H4 (cell line): ENCODE data around the gene S100A5. TPM values are rescaled to one million over a fixed set of nuclear protein-coding genes. Genes with fewer than 3 reads are reported as not detected.
"Not testable (repeated sequence)": the region's sequence is repeated elsewhere in the genome, so short reads cannot be mapped to it uniquely, and the experiment has no call there.

Experiments used
- DNase-seq: peaks from one replicate; pipeline ENCODE4 v3.0.0-alpha.2; 2015; ENCODE audit warnings: low spot score
- total RNA-seq: library from RNA; depleted of rRNA; stranded (reverse); fragments of >200 nt; shearing (Covaris generic); gene quantifications from 2 replicates; pipeline ENCODE4 v1.2.3, GENCODE V29; 2014; rRNA removed

The S100A5 gene, protein sequence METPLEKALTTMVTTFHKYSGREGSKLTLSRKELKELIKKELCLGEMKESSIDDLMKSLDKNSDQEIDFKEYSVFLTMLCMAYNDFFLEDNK
- total RNA-seq = not detected in 2 replicates

DNA sequence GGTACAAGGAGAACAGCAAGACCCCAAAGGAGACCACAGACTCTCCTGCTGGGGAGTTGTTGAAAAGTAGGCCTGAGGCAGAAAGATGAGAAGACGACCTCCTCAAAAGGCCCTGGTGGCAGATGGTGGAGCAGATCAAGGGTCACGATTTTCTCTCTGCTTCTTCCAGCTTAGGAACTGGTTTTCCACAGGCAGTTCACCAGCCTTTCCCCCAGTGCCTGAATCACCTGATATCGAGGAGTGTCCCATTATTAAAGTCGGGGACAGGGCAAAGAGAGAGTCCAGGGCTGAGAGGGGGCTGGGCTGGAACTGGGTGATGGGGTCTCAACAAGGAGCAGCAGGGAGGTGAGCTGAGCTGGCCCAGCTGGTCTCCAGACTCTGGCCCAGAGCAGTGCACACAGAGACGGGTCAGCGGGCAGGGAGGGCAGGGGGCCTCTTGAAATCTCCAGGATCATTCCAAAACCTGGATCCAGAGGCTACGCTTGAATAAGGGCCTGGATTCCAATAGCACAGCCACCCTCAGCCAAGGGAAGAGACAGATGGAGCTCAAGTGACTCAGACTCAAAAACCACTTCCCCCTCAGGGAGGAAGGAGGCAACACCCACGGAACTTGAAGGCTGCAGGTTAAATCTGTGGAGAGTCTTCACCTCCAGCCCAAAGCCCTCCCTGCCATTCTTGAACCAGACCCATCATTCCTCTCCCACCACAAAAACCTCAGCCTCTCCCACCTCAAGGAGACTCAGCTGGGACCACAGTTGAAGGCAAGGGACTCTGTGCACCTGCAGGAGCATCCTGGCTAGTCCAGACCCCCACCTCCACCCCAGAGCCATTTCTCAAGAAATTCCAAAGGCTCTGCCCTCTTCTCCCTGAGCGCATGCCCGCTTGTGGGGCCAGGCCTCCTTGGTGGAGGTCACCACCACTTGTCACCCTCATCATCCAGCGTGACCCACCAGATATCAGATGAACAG is at the start of gene S100A5:
TSS of gene S100A5 (minus strand) at position 541 of the 968 bp plus-strand sequence. CDS start 743 bp downstream, outside the sequence.
- peak; percentile 43 for DNase-seq

DNA sequence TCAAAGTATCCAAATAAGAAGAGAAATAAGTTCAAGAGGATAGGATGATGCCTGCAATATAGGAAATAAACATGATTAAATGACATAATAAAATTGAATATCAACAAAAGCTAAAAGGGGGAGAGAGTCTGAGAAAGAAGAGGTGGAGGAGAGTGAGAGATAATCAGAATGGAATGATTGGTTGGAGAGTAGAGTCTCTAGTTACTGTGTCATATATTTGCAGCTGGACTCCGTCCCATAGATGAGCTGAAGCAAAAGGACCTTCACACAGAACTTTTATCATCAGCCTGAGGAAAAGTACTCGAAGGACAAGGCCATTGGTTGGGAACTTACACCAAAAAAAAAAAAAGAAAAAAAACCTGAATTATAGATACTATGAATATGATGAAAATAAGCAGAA is 47.7 kb upstream of the S100A5 start:
- no peak for DNase-seq

DNA sequence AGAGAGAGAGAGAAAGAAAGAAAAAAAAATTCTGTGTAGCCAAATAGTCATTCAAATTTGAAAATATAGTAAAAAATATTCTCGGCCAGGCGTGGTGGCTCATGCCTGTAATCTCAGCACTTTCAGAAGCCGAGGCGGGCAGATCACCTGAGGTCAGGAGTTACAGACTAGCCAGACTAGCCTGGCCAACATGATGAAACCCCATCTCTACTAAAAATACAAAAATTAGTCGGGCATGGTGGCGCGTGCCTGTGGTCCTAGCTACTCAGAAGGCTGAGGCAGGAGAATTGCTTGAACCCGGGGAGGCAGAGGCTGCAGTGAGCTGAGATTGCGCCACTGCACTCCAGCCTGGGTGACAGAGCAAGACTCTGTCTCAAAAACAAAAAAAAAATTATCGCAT is 47.3 kb upstream of the S100A5 start:
- not testable (repeated sequence) for DNase-seq

DNA sequence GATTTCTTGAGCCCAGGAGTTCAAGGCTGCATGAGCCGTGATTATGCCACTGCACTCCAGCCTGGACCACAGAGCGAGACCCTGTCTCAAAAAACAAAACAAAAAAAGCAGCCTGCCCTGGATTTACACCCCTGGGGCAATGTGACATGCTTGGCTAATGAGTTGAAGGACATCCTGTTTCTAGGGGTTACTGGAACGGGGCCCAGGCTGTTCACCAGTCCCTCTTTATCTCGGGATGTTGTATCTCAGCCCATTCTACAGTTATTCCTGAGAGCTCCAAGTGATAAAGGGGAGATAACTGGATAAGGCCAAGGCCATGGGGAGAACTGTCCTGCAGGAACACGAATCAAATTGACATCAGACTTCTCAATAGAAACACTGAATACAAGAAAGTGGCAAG is 46.6 kb upstream of the S100A5 start:
- no peak for DNase-seq

DNA sequence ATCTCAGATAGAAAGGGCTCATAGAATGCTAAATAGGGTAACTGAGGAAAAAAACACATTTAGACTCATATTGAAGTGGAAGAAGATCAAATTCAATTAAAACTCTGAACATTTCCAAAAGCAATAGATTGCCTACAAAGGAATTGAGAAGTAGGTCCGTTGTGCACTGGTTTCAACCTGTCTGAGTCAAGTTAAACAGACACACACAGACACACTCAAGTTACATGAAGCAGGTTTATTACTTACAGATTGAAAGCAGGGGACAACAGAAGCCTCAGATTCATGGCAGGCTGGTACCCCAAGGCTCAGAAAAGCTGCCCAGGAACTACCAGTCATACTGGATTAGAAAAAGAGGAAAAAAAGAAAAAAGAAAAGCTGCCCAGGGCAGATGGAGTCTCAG is 45.6 kb upstream of the S100A5 start:
- no peak for DNase-seq

DNA sequence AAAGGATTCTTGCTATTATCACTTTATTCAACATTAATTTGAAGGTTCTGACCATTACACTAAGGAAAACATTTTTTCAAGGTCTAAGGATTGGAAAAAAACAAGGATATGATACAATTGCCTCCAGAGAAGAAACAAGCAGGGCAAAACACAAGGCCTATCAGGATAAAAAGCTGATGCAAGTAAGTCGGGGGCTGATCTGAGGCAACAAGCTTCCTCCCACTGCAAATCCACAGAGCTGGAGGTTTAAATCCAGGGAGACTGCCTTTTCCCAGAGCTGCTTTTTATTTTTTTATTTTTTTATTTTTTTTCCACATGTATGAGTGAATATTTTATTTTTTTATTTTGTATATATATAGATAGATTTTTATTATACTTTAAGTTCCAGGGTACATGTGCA is 44.3 kb upstream of the S100A5 start:
- no peak for DNase-seq

DNA sequence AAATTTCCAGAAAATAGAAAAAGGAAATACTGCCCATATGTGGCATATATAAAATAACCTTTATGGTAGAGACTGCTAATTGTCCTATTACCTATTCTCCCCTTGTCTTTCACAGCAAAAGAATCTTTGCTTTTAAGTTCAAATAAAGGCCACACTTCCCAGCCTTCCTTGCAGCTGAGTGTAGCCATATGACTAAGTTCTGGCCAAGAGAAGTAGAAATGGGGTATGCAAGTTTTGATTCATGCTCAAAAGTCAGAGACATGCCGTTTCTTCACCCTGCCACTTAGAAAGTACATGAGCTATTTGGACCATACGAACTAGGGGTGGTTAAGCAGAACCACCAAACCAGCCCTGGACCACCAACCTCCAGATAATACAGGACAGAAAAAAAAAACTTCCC is 43.2 kb upstream of the S100A5 start:
- no peak for DNase-seq

DNA sequence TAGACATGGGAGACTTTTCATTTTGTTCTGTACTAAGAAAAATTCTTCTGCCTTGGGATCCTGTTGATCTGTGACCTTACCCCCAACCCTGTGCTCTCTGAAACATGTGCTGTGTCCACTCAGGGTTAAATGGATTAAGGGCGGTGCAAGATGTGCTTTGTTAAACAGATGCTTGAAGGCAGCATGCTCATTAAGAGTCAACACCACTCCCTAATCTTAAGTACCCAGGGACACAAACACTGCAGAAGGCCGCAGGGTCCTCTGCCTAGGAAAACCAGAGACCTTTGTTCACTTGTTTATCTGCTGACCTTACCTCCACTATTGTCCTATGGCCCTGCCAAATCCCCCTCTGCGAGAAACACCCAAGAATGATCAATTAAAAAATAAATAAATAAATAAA is 42.8 kb upstream of the S100A5 start:
- DNase-seq = not testable (repeated sequence)

DNA sequence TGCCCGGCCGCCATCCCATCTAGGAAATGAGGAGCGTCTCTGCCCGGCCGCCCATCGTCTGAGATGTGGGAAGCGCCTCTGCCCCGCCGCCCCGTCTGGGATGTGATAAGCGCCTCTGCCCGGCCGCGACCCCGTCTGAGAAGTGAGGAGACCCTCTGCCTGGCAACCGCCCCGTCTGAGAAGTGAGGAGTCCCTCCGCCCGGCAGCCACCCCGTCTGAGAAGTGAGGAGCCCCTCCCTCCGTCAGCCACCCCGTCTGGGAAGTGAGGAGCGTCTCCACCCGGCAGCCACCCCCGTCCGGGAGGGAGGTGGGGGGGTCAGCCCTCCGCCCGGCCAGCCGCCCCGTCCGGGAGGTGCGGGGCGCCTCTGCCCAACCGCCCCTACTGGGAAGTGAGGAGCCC is 42.1 kb upstream of the S100A5 start:
- not testable (repeated sequence) for DNase-seq

DNA sequence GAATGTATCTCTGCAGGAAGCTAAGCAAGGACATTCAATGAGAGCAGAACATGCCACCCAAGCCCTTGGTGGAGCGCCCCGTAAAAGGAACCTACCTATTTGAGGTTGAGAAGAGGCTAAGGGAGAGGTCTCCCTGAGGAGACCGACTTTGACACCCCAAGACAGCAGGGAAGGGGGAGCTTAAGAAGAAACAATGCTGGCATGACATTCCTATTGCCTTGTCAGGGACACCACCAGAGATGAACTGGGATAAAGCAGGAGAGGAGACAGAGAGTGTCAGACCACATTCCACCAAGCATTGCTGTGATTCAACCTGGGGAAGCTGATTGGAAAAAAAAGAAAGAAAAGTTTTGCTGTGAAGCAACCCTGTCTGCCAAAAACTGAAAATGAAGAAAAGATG is 38.2 kb upstream of the S100A5 start:
- no peak for DNase-seq

DNA sequence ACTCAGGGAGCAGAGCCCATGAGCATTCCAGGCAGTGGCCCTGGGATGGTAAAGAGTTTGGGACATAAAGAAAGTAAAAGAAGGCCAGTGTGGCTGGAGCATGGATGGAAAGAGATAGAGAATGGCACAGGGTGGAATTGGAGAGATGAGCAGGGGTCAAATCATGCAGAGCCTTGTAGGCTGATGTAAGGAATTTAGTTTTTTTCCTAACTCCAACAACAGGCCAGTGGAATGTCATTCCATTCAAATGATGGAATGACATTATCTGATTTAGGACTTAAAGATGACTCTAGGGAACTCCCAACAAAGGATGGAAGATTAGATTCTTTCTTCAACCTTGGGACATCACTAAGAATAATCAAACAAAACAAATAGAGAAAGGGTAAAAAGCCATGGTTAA is 37.8 kb upstream of the S100A5 start:
- DNase-seq = no peak

DNA sequence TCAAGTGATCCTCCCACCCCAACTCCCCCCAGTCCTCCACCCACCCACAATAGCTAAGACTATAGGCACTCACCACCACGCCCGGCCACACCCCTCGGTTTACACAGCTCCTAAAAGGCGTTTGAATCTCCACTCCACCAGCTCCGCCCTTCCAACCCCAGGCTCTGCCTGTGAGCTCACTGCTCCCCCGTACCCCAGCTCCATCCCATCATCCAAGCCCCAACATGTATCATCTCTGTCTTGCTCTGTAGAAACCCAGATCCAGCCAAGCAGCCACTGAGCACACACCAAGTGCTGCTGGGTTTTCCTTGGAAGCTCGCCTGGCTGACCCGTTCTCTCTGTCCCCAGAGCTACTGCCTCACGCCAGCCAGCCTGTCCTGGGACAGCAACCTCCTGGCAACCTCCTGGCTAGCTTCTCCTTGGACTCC is 36.9 kb upstream of the S100A5 start:
- no peak for DNase-seq

DNA sequence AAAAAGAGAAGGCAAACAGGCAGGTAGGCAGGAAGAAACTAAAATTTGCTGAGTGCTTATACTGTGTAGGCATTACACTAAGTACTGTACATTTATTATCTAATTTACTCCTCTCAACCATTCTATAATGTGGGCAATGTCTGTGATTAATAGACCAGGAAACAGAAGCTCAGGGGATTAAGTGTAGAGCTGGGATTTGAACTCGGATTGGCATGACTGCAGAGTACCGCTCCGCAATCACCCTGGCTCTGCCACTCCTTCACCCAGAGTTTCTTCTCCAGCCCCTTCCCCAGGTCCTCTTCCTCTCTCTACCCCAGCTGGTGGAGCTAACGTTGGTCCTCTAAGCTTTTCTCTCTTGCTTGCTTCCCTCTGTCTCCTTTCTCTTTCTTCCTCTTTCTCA is 36.4 kb upstream of the S100A5 start:
- DNase-seq = no peak

DNA sequence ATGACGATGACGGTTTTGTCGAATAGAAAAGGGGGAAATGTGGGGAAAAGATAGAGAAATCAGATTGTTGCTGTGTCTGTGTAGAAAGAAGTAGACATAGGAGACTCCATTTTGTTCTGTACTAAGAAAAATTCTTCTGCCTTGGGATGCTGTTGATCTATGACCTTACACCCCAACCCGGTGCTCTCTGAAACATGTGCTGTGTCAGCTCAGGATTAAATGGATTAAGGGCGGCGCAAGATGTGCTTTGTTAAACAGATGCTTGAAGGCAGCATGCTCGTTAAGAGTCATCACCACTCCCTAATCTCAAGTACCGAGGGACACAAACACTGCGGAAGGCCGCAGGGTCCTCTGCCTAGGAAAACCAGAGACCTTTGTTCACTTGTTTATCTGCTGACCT is 34.8 kb upstream of the S100A5 start:
- not testable (repeated sequence) for DNase-seq

DNA sequence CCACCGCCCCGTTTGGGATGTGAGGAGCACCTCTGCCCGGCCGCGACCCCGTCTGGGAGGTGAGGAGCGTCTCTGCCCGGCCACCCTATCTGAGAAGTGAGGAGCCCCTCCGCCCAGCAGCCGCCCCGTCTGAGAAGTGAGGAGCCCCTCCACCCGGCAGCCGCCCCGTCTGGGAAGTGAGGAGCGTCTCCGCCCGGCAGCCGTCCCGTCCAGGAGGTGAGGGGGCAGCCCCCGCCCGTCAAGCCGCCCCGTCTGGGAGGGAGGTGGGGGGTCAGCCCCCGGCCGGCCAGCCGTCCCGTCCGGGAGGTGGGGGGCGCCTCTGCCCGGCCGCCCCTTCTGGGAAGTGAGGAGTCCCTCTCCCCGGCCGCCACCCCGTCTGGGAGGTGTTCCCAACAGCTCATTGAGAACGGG is 34.4 kb upstream of the S100A5 start:
- DNase-seq = not testable (repeated sequence)

DNA sequence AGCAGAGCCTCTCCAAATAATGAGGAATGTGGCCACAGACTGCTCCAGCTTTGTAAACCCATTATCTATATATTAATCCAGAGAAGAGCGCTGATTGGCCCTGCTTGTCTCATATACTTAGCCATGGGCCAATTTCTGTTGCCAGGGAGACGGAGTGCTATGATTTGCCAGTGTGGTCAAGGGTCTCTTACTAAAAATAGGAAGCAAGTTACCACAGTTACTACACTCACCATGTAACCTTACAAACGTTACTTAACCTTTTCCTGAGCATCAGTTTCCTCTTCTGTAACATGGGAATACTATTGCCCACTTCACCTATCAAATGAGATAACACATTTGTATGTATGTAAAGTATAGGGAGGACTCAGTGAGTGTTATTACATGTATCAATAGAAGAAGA is 32.6 kb upstream of the S100A5 start:
- DNase-seq = no peak

DNA sequence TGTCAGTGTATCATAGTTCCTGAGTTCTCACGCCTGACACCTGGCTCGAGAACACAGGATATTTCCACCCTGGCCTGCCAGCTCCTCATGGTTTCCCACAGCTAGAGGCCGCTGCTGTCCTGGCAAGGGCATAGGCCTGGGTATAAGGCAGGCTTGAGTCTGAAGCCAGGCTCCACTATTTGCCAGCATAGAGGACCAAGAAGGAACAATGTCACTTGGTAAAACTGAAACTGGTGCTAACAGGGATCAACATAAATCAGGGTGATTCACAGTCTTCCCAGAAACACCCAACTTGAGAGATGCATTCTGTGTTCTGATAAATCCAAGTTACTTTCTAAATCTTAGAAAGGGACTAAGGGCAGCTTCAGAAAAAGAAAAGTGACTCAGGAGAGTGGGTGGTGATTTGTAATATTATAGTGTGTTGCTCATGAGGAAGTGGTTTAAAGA is 31.9 kb upstream of the S100A5 start:
- peak; percentile 83 for DNase-seq

DNA sequence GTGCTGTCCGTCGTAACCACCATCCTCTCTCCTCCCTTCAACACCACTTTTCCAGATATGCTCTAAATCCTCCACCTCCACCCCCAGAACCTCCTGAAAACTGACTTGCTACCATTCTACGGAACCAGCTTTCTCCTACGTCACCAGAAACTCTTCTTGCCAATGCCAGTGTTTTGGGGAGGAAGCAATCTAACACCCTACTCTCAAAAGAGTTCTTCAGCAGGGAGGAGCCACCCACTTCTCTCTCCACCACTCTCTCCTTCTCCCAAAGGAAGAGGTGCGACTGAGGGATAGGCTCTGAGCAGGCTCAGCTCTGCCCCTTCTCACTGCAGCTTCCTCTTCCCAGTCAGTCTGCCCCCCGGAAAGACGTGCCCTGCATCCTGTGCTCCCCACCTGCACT is 31.0 kb upstream of the S100A5 start:
- DNase-seq = no peak

DNA sequence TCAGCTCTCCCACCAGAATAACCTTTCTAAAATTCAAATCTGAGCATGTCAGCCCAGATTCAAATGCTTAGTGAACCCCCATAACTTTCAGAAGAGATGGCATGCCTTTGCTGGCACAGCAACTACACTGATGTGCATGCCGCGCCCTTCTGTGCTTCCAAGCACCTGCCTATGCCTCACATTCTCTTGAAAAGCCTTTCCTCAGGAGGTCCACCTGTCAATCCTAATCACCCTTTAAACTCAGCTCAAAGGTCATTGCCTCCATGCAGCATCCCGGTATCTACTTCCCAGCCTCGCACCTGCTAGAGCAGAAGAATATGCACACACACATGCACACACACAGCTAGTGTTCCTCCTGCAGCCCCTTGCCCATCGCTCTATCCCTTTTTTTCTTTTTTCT is 30.1 kb upstream of the S100A5 start:
- DNase-seq = no peak

DNA sequence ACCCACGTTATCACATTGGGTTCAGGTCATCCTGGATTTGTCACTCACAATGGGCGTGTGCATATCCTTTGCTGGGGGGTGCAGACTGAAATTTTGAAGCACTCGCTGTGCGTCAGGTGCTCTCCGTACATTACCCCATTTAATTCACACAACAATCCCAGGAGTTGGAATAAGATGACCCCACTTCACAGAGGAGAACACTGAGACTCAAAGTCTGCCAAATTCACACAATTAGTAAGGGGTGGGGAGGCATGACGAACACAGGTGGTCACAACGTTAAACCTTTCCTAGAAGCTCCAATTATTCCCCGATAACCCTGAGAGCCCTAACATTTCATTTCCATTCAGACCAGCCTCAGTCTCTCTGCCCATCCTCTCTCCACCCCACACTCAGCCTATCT is 28.7 kb upstream of the S100A5 start:
- no peak for DNase-seq

DNA sequence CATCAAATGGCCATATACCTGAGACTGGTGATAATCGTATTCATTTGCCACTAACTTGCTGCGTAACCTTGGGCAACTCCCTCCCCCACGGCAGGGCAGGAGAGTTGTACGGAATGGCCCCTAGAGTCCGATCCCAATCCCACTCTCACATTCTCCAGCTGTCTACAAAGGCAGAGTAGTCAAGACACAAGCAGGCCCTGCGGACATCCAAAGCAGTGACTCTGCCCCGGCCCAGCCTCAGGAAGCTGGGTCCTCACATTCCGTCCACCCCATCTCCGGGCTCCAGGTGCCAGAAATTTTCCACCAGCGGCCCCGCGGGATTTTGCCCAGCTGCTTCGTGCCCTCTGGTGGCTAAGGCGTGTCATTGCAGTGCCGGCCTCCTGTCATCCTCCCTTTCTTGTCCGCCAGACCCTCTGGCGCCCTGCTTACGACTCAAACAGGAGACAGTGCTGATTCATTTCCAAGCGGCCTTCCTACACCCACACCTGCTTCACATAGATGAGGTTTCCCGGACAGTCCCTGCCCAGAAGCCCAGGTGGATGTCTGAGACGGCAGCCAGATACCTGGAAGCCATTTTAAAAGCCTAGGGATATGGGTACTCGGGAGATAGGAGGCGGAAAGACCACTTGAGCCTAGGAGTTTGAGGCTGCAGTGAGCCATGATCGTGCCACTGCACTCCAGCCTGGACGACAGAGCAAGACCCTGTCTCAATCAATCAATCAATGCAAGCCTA is 27.8 kb upstream of the S100A5 start:
- peak; percentile 85 for DNase-seq

DNA sequence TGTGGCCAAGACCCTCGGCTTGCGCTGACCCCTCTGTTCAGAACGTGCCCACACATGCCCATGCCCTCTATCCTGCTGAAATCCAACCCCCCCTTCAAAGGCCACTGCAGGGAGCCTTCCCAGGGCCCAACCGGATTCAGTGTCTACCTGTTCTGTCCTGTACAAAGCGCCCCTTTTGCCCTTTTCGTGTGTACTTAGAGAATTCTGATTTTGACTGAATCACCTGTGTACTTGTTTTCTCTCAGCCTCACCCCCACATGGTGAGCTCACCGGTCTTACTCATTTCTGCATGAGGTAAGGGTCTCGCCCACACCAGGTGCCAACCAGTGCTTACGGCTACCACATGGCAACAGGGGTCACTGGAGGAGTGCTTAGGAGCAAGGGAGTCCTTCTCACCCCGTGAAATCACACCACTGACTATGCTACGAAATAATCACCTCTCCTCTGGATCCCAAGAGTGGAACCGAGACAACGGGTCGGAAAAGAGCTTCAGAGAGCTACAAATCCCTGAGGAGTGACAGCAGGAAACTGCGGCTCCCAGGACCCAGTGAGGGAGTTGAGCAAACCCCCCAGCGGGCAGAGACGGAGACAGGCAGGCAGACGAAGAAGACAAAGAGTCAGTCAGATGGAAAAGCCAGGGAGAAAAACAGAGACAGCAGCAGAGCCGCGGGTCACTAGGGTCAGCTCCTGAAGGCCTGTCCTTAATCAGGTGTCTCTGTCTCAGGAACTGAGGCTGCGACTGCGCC is 27.1 kb upstream of the S100A5 start:
- DNase-seq = peak; percentile 41
